WTC11 (cell line): Measurements from ENCODE around the gene MST1R.

Source experiments
- ATF3 ChIP-seq: sonication (generic); formaldehyde crosslinking; conservative IDR thresholded peaks from 2 replicates; pipeline ENCODE4 v1.8.1; 2022; ENCODE audit warnings: mild to moderate bottlenecking, missing genetic modification reagents
- KAT7 ChIP-seq: sonication (generic); formaldehyde crosslinking; IDR thresholded peaks from 2 replicates; pipeline ENCODE4 v1.8.1; 2023; ENCODE audit warnings: missing genetic modification reagents, mild to moderate bottlenecking, borderline replicate concordance
- STAT6 ChIP-seq: sonication (generic); formaldehyde crosslinking; conservative IDR thresholded peaks from 2 replicates; pipeline ENCODE4 v1.8.1; 2023; ENCODE audit warnings: mild to moderate bottlenecking, low read depth, missing genetic modification reagents, moderate library complexity
- USF1 ChIP-seq: sonication (generic); formaldehyde crosslinking; IDR thresholded peaks from 2 replicates; pipeline ENCODE4 v1.8.0; 2022; ENCODE audit warnings: mild to moderate bottlenecking, missing genetic modification reagents

GRCh38 chr3:49869525-49870126 is 34.0 kb downstream of the MST1R start, which contains the start of gene CAMKV:
- TF ChIP-seq KAT7 (no peak), STAT6 (CRISPR knock-in tag) (no peak), ATF3 (CRISPR knock-in tag) (no peak), USF1 (CRISPR knock-in tag) (no peak)
